Measurements from ENCODE around the gene EID2B.
A peak's percentile ranks its signal among the peaks of the same experiment; 100 is the strongest.

Gene EID2B

GRCh38 chr19:39514840-39515550, 17.7 kb downstream of the EID2B start, which contains the start of gene SELENOV:
Gene SELENOV, plus strand, starts transcription at chr19:39515139. Its CDS starts 74 bp downstream, at chr19:39515213.
- no peak for TF ChIP-seq CTCF (IDR thresholded peaks at IDR 0.05; ENCODE audit: low read depth, low read length, missing control alignments)
- DNase-seq (ENCODE audit: extremely low read depth, low read depth) = no peak
- no peak within 1 kb of the TSS for H3K4me3 ChIP-seq (replicated peaks; ENCODE audit: low read depth, low read length)

GRCh38 chr19:39512988-39513387, 19.7 kb downstream of the EID2B start:
- no peak for DNase-seq (ENCODE audit: extremely low read depth, low read depth)
- no peak overlapping the region for H3K4me3 ChIP-seq (replicated peaks; ENCODE audit: low read depth, low read length)
- TF ChIP-seq CTCF (IDR thresholded peaks at IDR 0.05; ENCODE audit: low read depth, low read length, missing control alignments) = no peak

- no peak overlapping the region for H3K4me3 ChIP-seq (replicated peaks; ENCODE audit: low read depth, low read length)
- no peak for TF ChIP-seq CTCF (IDR thresholded peaks at IDR 0.05; ENCODE audit: low read depth, low read length, missing control alignments)
- no peak for DNase-seq (ENCODE audit: extremely low read depth, low read depth)
Observed at GRCh38 chr19:39509233-39509632, 23.4 kb downstream of the EID2B start.

GRCh38 chr19:39508629-39509028, 24.0 kb downstream of the EID2B start:
- no peak overlapping the region for H3K4me3 ChIP-seq (replicated peaks; ENCODE audit: low read depth, low read length)
- DNase-seq (ENCODE audit: extremely low read depth, low read depth) = no peak
- no peak for TF ChIP-seq CTCF (IDR thresholded peaks at IDR 0.05; ENCODE audit: low read depth, low read length, missing control alignments)

GRCh38 chr19:39507715-39508364, 24.8 kb downstream of the EID2B start:
- no peak for DNase-seq (ENCODE audit: extremely low read depth, low read depth)
- no peak for TF ChIP-seq CTCF (IDR thresholded peaks at IDR 0.05; ENCODE audit: low read depth, low read length, missing control alignments)
- peak overlapping the region; percentile 61 for H3K4me3 ChIP-seq (replicated peaks; ENCODE audit: low read depth, low read length)

- no peak for DNase-seq (ENCODE audit: extremely low read depth, low read depth)
- H3K4me3 ChIP-seq (replicated peaks; ENCODE audit: low read depth, low read length) = peak overlapping the region; percentile 61
- no peak for TF ChIP-seq CTCF (IDR thresholded peaks at IDR 0.05; ENCODE audit: low read depth, low read length, missing control alignments)
Observed at GRCh38 chr19:39506944-39507714, 25.5 kb downstream of the EID2B start.
